SK-N-SH treated with all-trans-retinoic acid at 6 μM for 48 hours (cell line): Measurements from ENCODE around the gene TSHZ2.

ENCODE experiments used
- ARNTL ChIP-seq: fragments of 450-650 bp; formaldehyde crosslinking; IDR thresholded peaks from 2 replicates; pipeline ENCODE4 v1.5.0; 2020; ENCODE audit warnings: low read depth, mild to moderate bottlenecking, moderate library complexity, borderline replicate concordance
- ESRRG ChIP-seq: fragments of 250-450 bp; sonication (Bioruptor Pico); IDR thresholded peaks from 2 replicates; pipeline ENCODE4 v1.6.1; 2021; ENCODE audit warnings: mild to moderate bottlenecking
- GLIS3 ChIP-seq: fragments of 250-450 bp; sonication (Bioruptor Pico); IDR thresholded peaks from 2 replicates; pipeline ENCODE4 v1.5.0; 2020; ENCODE audit warnings: mild to moderate bottlenecking, moderate library complexity
- ISL1 ChIP-seq: fragments of 250-450 bp; sonication (Bioruptor Pico); IDR thresholded peaks from 2 replicates; pipeline ENCODE4 v2.1.2; 2022; ENCODE audit warnings: mild to moderate bottlenecking, moderate library complexity
- POU6F1 ChIP-seq: fragments of 250-450 bp; sonication (Bioruptor Pico); IDR thresholded peaks from 2 replicates; pipeline ENCODE4 v1.8.0; 2021; ENCODE audit warnings: low read depth, mild to moderate bottlenecking, moderate library complexity, borderline replicate concordance
- TOX ChIP-seq: fragments of 250-450 bp; sonication (Bioruptor Pico); IDR thresholded peaks from 2 replicates; pipeline ENCODE4 v1.8.0; 2021; ENCODE audit warnings: mild to moderate bottlenecking, moderate library complexity, borderline replicate concordance
- ZNF8 ChIP-seq: fragments of 450-650 bp; formaldehyde crosslinking; IDR thresholded peaks from 2 replicates; pipeline ENCODE4 v1.5.0; 2020; ENCODE audit warnings: mild to moderate bottlenecking, moderate library complexity
- TF ChIP-seq, protein P1 (sequence below): fragments of 250-450 bp; sonication (Bioruptor Pico); IDR thresholded peaks from 2 replicates; pipeline ENCODE4 v1.5.1; 2021; ENCODE audit warnings: mild to moderate bottlenecking, moderate library complexity
- TF ChIP-seq, protein P2 (sequence below): fragments of 250-450 bp; sonication (Bioruptor Pico); IDR thresholded peaks from 2 replicates; pipeline ENCODE4 v1.5.1; 2020; ENCODE audit warnings: low read depth, mild to moderate bottlenecking, moderate library complexity
- TF ChIP-seq, protein P3 (sequence below): fragments of 250-450 bp; sonication (Bioruptor Pico); IDR thresholded peaks from 2 replicates; pipeline ENCODE4 v1.8.0; 2020; ENCODE audit warnings: mild to moderate bottlenecking, moderate library complexity, borderline replicate concordance

DNA sequence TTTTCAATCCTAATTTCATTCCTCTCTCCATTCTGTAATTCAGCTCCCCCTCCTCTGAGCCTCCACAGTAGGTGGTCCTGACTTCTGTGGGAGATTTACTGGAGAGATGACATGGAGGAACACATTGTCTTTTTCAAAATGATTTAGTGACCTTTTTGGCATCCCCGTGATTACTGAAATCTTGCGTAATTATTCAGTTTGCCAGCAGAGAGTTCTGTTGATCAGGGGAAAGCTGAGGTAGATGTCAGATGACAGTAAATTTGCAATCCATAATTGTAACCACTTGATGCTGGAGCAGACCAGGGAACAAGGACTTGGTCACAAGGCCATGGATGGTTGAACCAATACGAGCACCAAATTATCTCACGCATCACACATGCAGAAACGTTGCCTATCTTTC is 302.2 kb downstream of the TSHZ2 start:
- TF ChIP-seq ARNTL (CRISPR knock-in tag) (no peak), ESRRG (CRISPR knock-in tag) (no peak), ISL1 (no peak), ZNF8 (CRISPR knock-in tag) (no peak), POU6F1 (no peak), TOX (CRISPR knock-in tag) (no peak), GLIS3 (CRISPR knock-in tag) (no peak)
- TF ChIP-seq, protein P1, sequence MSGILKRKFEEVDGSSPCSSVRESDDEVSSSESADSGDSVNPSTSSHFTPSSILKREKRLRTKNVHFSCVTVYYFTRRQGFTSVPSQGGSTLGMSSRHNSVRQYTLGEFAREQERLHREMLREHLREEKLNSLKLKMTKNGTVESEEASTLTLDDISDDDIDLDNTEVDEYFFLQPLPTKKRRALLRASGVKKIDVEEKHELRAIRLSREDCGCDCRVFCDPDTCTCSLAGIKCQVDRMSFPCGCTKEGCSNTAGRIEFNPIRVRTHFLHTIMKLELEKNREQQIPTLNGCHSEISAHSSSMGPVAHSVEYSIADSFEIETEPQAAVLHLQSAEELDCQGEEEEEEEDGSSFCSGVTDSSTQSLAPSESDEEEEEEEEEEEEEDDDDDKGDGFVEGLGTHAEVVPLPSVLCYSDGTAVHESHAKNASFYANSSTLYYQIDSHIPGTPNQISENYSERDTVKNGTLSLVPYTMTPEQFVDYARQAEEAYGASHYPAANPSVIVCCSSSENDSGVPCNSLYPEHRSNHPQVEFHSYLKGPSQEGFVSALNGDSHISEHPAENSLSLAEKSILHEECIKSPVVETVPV (CRISPR knock-in tag): no peak
- TF ChIP-seq, protein P2, sequence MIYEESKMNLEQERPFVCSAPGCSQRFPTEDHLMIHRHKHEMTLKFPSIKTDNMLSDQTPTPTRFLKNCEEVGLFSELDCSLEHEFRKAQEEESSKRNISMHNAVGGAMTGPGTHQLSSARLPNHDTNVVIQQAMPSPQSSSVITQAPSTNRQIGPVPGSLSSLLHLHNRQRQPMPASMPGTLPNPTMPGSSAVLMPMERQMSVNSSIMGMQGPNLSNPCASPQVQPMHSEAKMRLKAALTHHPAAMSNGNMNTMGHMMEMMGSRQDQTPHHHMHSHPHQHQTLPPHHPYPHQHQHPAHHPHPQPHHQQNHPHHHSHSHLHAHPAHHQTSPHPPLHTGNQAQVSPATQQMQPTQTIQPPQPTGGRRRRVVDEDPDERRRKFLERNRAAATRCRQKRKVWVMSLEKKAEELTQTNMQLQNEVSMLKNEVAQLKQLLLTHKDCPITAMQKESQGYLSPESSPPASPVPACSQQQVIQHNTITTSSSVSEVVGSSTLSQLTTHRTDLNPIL: no peak
- TF ChIP-seq, protein P3, sequence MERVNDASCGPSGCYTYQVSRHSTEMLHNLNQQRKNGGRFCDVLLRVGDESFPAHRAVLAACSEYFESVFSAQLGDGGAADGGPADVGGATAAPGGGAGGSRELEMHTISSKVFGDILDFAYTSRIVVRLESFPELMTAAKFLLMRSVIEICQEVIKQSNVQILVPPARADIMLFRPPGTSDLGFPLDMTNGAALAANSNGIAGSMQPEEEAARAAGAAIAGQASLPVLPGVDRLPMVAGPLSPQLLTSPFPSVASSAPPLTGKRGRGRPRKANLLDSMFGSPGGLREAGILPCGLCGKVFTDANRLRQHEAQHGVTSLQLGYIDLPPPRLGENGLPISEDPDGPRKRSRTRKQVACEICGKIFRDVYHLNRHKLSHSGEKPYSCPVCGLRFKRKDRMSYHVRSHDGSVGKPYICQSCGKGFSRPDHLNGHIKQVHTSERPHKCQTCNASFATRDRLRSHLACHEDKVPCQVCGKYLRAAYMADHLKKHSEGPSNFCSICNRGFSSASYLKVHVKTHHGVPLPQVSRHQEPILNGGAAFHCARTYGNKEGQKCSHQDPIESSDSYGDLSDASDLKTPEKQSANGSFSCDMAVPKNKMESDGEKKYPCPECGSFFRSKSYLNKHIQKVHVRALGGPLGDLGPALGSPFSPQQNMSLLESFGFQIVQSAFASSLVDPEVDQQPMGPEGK (CRISPR knock-in tag): no peak
